ENCODE results near the gene NBPF12.
"Not testable (repeated sequence)": the region's sequence is repeated elsewhere in the genome, so short reads cannot be mapped to it uniquely, and the experiment has no call there.

GRCh38 chr1:146934390-146935223, 3.5 kb upstream of the NBPF12 start:
- not testable (repeated sequence) for TF ChIP-seq CTCF, POLR2A (IDR thresholded peaks at IDR 0.05)

Data from heart left ventricle (tissue), 13 donors.